MG63 (cell line): ENCODE measurements around the gene ACSL6. TPM values are rescaled to one million over a fixed set of nuclear protein-coding genes. Genes with fewer than 3 reads are reported as not detected.

Experiments
- DNase-seq: peaks from one replicate; pipeline ENCODE4 v3.0.0-alpha.2; 2020
- H3K27me3 ChIP-seq: fragments of 250-450 bp; sonication (Bioruptor Pico); 2 replicates; pipeline ENCODE4 v1.5.1; 2020; ENCODE audit warnings: mild to moderate bottlenecking, moderate library complexity
- H3K36me3 ChIP-seq: fragments of 250-450 bp; sonication (Bioruptor Pico); 2 replicates; pipeline ENCODE4 v1.5.1; 2020; ENCODE audit warnings: mild to moderate bottlenecking, moderate library complexity
- H3K4me3 ChIP-seq: fragments of 250-450 bp; sonication (Bioruptor Pico); 2 replicates; pipeline ENCODE4 v1.5.1; 2020; ENCODE audit warnings: mild to moderate bottlenecking, moderate library complexity
- H3K9me3 ChIP-seq: fragments of 250-450 bp; sonication (Bioruptor Pico); 2 replicates; pipeline ENCODE4 v1.5.1; 2020; ENCODE audit warnings: mild to moderate bottlenecking, moderate library complexity
- total RNA-seq: library from RNA; depleted of rRNA; stranded (reverse); fragments of >200 nt; shearing (Covaris generic); gene quantifications from 2 replicates; pipeline ENCODE4 v1.2.3, GENCODE V29; 2014; ENCODE audit warnings: low replicate concordance; rRNA removed

Gene ACSL6
- total RNA-seq = 1.1 TPM in 1 of 2 replicates, not detected in the other

- Histone ChIP-seq H3K4me3 (peak within 1 kb of the TSS; percentile 48), H3K9me3 (no peaks in the 10 kb centered on the region), H3K36me3 (no peaks in the 10 kb centered on the region), H3K27me3 (peaks cover 21% of the 10 kb centered on the region)
- DNase-seq = peak; percentile 39
Observed at GRCh38 chr5:132011622-132012343, at the start of gene ACSL6. ACSL6 (minus strand) TSS chr5:132011658; CDS start chr5:132011553, 105 bp downstream.

- no peaks in the 10 kb centered on the region for H3K36me3 ChIP-seq
Observed at GRCh38 chr5:132060501-132061161, 49.2 kb upstream of the ACSL6 start, which contains the start of gene IL3. IL3 (plus strand) TSS chr5:132060655; CDS start chr5:132060707, 52 bp downstream.

GRCh38 chr5:132059696-132060500 lies 48.4 kb upstream of the ACSL6 start:
- no peaks in the 10 kb centered on the region for H3K9me3 ChIP-seq
- H3K27me3 ChIP-seq = no peaks in the 10 kb centered on the region
- H3K4me3 ChIP-seq = no peak overlapping the region
- DNase-seq = no peak
- H3K36me3 ChIP-seq = no peaks in the 10 kb centered on the region

More at GRCh38 chr5:132060501-132061161, 49.2 kb upstream of the ACSL6 start, which contains the start of gene IL3:
- no peaks in the 10 kb centered on the region for H3K9me3 ChIP-seq
- no peaks in the 10 kb centered on the region for H3K27me3 ChIP-seq
- DNase-seq = no peak
- H3K4me3 ChIP-seq = no peak within 1 kb of the TSS

- DNase-seq = no peak
- no peaks in the 10 kb centered on the region for H3K27me3 ChIP-seq
- no peaks in the 10 kb centered on the region for H3K36me3 ChIP-seq
- H3K9me3 ChIP-seq = no peaks in the 10 kb centered on the region
- no peak overlapping the region for H3K4me3 ChIP-seq
Observed at GRCh38 chr5:132059043-132059695, 47.7 kb upstream of the ACSL6 start.

- H3K4me3 ChIP-seq = no peak overlapping the region
- no peaks in the 10 kb centered on the region for H3K9me3 ChIP-seq
- DNase-seq = no peak
- no peaks in the 10 kb centered on the region for H3K27me3 ChIP-seq
- no peaks in the 10 kb centered on the region for H3K36me3 ChIP-seq
Observed at GRCh38 chr5:132058646-132059042, 47.2 kb upstream of the ACSL6 start.

GRCh38 chr5:132057498-132058255 lies 46.2 kb upstream of the ACSL6 start:
- DNase-seq = no peak
- no peaks in the 10 kb centered on the region for H3K27me3 ChIP-seq
- H3K36me3 ChIP-seq = no peaks in the 10 kb centered on the region

GRCh38 chr5:132056610-132057497 lies 45.4 kb upstream of the ACSL6 start:
- no peaks in the 10 kb centered on the region for H3K9me3 ChIP-seq
- H3K27me3 ChIP-seq = no peaks in the 10 kb centered on the region
- no peaks in the 10 kb centered on the region for H3K36me3 ChIP-seq
- no peak for DNase-seq
- H3K4me3 ChIP-seq = no peak overlapping the region

More at GRCh38 chr5:132057498-132058255, 46.2 kb upstream of the ACSL6 start:
- H3K4me3 ChIP-seq = no peak overlapping the region
- no peaks in the 10 kb centered on the region for H3K9me3 ChIP-seq

- no peak for DNase-seq
- H3K36me3 ChIP-seq = no peaks in the 10 kb centered on the region
- no peak overlapping the region for H3K4me3 ChIP-seq
- H3K27me3 ChIP-seq = no peaks in the 10 kb centered on the region
- no peaks in the 10 kb centered on the region for H3K9me3 ChIP-seq
Observed at GRCh38 chr5:132055808-132056609, 44.6 kb upstream of the ACSL6 start.

GRCh38 chr5:132055441-132055807 lies 44.0 kb upstream of the ACSL6 start:
- H3K4me3 ChIP-seq = no peak overlapping the region
- no peaks in the 10 kb centered on the region for H3K36me3 ChIP-seq
- no peak for DNase-seq
- H3K27me3 ChIP-seq = no peaks in the 10 kb centered on the region
- no peaks in the 10 kb centered on the region for H3K9me3 ChIP-seq

- H3K4me3 ChIP-seq = no peak overlapping the region
- no peaks in the 10 kb centered on the region for H3K9me3 ChIP-seq
- H3K27me3 ChIP-seq = no peaks in the 10 kb centered on the region
- no peak for DNase-seq
- H3K36me3 ChIP-seq = no peaks in the 10 kb centered on the region
Observed at GRCh38 chr5:132054697-132055440, 43.4 kb upstream of the ACSL6 start.

- Histone ChIP-seq H3K36me3 (no peaks in the 10 kb centered on the region), H3K4me3 (no peak overlapping the region), H3K27me3 (no peaks in the 10 kb centered on the region), H3K9me3 (no peaks in the 10 kb centered on the region)
- DNase-seq = no peak
Observed at GRCh38 chr5:132054031-132054696, 42.7 kb upstream of the ACSL6 start.

GRCh38 chr5:132053483-132053882 lies 42.0 kb upstream of the ACSL6 start:
- Histone ChIP-seq H3K36me3 (no peaks in the 10 kb centered on the region), H3K4me3 (no peak overlapping the region), H3K27me3 (no peaks in the 10 kb centered on the region), H3K9me3 (no peaks in the 10 kb centered on the region)
- DNase-seq = no peak

GRCh38 chr5:132052520-132052919 lies 41.1 kb upstream of the ACSL6 start:
- Histone ChIP-seq H3K36me3 (no peaks in the 10 kb centered on the region), H3K4me3 (no peak overlapping the region), H3K27me3 (no peaks in the 10 kb centered on the region), H3K9me3 (no peaks in the 10 kb centered on the region)
- DNase-seq = no peak
